Endothelial cell of hepatic sinusoid (primary cell): ENCODE results near the gene COL20A1.

ENCODE experiments used
- in situ Hi-C: cut with HindIII; loops from 2 replicates; pipeline ENCODE4 v1.10.0; 2017; ENCODE audit warnings: low sequenced_read_pairs

COL20A1 gene

GRCh38 chr20:63343460-63344445, 50.8 kb downstream of the COL20A1 start:
- in situ Hi-C loops: no loop called here

GRCh38 chr20:63344616-63345327, 51.8 kb downstream of the COL20A1 start:
- in situ Hi-C loops: no loop called here

GRCh38 chr20:63345328-63346100, 52.5 kb downstream of the COL20A1 start:
- in situ Hi-C loops: no loop called here

GRCh38 chr20:63346131-63347080, 53.4 kb downstream of the COL20A1 start:
- in situ Hi-C loops: no loop called here

- in situ Hi-C loops: no loop called here
Observed at GRCh38 chr20:63347081-63347741, 54.2 kb downstream of the COL20A1 start.

- in situ Hi-C loops: no loop called here
Observed at GRCh38 chr20:63347950-63348827, 55.2 kb downstream of the COL20A1 start.

- in situ Hi-C loops: no loop called here
Observed at GRCh38 chr20:63348828-63349515, 56.0 kb downstream of the COL20A1 start.

- in situ Hi-C loops: no loop called here
Observed at GRCh38 chr20:63349516-63349895, 56.5 kb downstream of the COL20A1 start.

- in situ Hi-C loops: no loop called here
Observed at GRCh38 chr20:63350196-63350595, 57.2 kb downstream of the COL20A1 start.

GRCh38 chr20:63350597-63351325, 57.8 kb downstream of the COL20A1 start:
- in situ Hi-C loops: no loop called here

- in situ Hi-C loops: no loop called here
Observed at GRCh38 chr20:63351326-63351700, 58.3 kb downstream of the COL20A1 start.

- in situ Hi-C loops: no loop called here
Observed at GRCh38 chr20:63351811-63352591, 59.0 kb downstream of the COL20A1 start.

- in situ Hi-C loops: no loop called here
Observed at GRCh38 chr20:63352811-63353221, 59.8 kb downstream of the COL20A1 start.

- in situ Hi-C loops: no loop called here
Observed at GRCh38 chr20:63354636-63355350, 61.8 kb downstream of the COL20A1 start.

GRCh38 chr20:63355781-63356295, 62.9 kb downstream of the COL20A1 start:
- in situ Hi-C loops: no loop called here

GRCh38 chr20:63356511-63356910, 63.5 kb downstream of the COL20A1 start:
- in situ Hi-C loops: no loop called here
